Central memory CD8-positive, alpha-beta T cell (primary cell): ENCODE measurements around the gene NMT1.

Experiments used
- ATAC-seq: fragments of 150-1000 bp; cut with Tn5 transposase; replicated peaks from 2 replicates; pipeline ENCODE4 v1.10.0; 2022; ENCODE audit warnings: mild to moderate bottlenecking, moderate FRiP score, moderate number of reproducible peaks; ENCODE audit not compliant: poor library complexity, severe bottlenecking; ENCODE audit errors: extremely low read depth
- DNase-seq, 2 donors: peaks; one replicate each; pipeline ENCODE4 v3.0.0; 2021; ENCODE audit warnings: low spot score in 2 of 2
- H3K27ac Mint-ChIP-seq: one replicate; pipeline ENCODE4 v1.8.0; 2022; ENCODE audit warnings: low read depth, mild to moderate bottlenecking, moderate library complexity, mixed read lengths
- H3K27me3 Mint-ChIP-seq: one replicate; pipeline ENCODE4 v1.8.0; 2022; ENCODE audit warnings: mixed read lengths
- H3K36me3 Mint-ChIP-seq: one replicate; pipeline ENCODE4 v1.8.0; 2022; ENCODE audit warnings: mild to moderate bottlenecking, moderate library complexity, mixed read lengths; ENCODE audit not compliant: insufficient read depth
- H3K4me1 Mint-ChIP-seq: one replicate; pipeline ENCODE4 v1.8.0; 2022; ENCODE audit warnings: mixed read lengths
- H3K4me3 Mint-ChIP-seq: one replicate; pipeline ENCODE4 v1.8.0; 2022; ENCODE audit warnings: mild to moderate bottlenecking, moderate library complexity, mixed read lengths
- H3K9me3 Mint-ChIP-seq: one replicate; pipeline ENCODE4 v1.8.0; 2022; ENCODE audit warnings: mixed read lengths

NMT1 gene

GRCh38 chr17:45135192-45135977, 74.3 kb downstream of the NMT1 start, which contains the start of gene ACBD4:
TSS of gene ACBD4 (plus strand) at chr17:45135687. CDS start at chr17:45136145, 458 bp downstream.
- H3K9me3 Mint-ChIP-seq, result no peaks in the 10 kb centered on the region
- peak within 1 kb of the TSS; percentile 85 for H3K4me3 Mint-ChIP-seq
- ATAC-seq, result peak; percentile 91
- peaks cover 9% of the 10 kb centered on the region for H3K36me3 Mint-ChIP-seq
- peak; percentile 96 to 99 for DNase-seq
- no peaks in the 10 kb centered on the region for H3K27me3 Mint-ChIP-seq
- H3K27ac Mint-ChIP-seq, result peak within 1 kb of the TSS; percentile 54
- H3K4me1 Mint-ChIP-seq, result peaks cover 15% of the 10 kb centered on the region

- Mint-ChIP-seq H3K9me3 (no peaks in the 10 kb centered on the region), H3K4me3 (peak overlapping the region; percentile 85), H3K27ac (peak overlapping the region; percentile 54), H3K4me1 (peaks cover 20% of the 10 kb centered on the region), H3K27me3 (no peaks in the 10 kb centered on the region), H3K36me3 (peaks cover 9% of the 10 kb centered on the region)
- DNase-seq (no peak), ATAC-seq (no peak)
Measured at GRCh38 chr17:45135978-45136791, 75.1 kb downstream of the NMT1 start.

DNA sequence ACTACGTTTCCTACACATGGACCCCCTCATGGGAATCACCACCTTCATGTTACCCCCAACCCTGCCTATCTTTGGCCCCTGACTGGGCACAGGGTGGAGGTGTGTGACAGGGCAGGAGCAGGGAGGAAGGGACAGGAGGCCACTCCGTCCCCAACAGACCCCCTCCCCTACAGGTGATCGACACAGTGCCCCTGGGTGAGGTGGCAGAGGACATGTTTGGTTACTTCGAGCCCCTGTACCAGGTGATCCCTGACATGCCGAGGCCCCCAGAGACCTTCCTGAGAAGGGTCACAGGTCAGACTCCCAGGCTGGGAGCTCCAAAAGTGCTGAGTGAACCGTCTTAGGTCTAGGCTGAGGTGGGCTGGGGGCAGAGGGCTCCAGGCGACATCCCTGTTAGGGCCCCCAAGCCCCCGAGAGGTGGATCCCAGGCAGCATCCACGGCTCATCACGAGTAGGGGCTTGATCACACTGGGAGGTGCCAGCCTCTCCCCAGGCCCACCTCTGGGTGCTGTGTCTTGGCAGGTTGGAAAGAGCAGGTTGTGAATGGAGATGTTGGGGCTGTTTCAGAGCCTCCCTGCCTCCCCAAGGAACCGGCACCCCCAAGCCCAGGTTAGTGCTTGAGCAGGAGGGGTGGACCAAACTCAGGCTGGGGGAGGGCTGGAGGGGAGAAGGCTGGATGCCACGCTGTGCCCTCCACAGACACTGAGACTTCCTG, 75.9 kb downstream of the NMT1 start:
- no peak for ATAC-seq
- Mint-ChIP-seq H3K36me3 (peaks cover 7% of the 10 kb centered on the region), H3K27ac (no peak overlapping the region), H3K4me1 (peaks cover 24% of the 10 kb centered on the region), H3K9me3 (no peaks in the 10 kb centered on the region), H3K4me3 (peak overlapping the region; percentile 85), H3K27me3 (no peaks in the 10 kb centered on the region)
- DNase-seq, result no peak

GRCh38 chr17:45137561-45138305, 76.6 kb downstream of the NMT1 start:
- no peaks in the 10 kb centered on the region for H3K9me3 Mint-ChIP-seq

DNA sequence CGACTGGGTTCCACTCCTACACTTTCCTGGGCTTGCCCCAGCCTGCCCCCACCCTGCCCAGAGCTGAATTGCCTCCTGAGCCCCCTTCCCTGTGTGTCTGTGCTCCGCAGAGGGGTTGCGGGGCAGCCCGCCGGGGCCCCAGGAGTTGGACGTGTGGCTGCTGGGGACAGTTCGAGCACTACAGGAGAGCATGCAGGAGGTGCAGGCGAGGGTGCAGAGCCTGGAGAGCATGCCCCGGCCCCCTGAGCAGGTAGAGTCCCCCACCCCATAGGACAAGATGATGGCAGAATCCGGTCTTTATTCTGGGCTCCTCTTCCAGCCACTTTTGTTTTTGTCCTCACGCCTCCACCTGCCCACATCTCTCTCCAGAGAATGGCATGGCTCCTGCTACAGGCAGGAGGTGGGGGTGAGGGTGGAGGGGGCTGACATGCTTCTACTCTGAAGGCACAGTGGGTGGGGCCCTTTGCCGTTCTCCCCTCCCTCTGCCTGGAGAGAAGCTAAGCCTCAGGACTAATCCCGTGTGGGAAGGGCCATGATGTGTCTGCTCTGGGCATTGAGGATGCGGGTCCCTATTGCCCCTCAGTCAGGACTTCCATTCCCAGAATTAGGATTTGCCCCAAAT, 77.9 kb downstream of the NMT1 start:
- no peak for ATAC-seq
- H3K27ac Mint-ChIP-seq, result no peak overlapping the region
- peaks cover 4% of the 10 kb centered on the region for H3K36me3 Mint-ChIP-seq
- no peaks in the 10 kb centered on the region for H3K27me3 Mint-ChIP-seq
- peaks cover 18% of the 10 kb centered on the region for H3K4me1 Mint-ChIP-seq
- no peaks in the 10 kb centered on the region for H3K9me3 Mint-ChIP-seq
- H3K4me3 Mint-ChIP-seq, result no peak overlapping the region
- DNase-seq, result no peak

More at GRCh38 chr17:45137561-45138305, 76.6 kb downstream of the NMT1 start:
- Mint-ChIP-seq H3K27ac (no peak overlapping the region), H3K4me3 (no peak overlapping the region), H3K4me1 (peaks cover 24% of the 10 kb centered on the region), H3K36me3 (peaks cover 5% of the 10 kb centered on the region), H3K27me3 (no peaks in the 10 kb centered on the region)
- ATAC-seq, result no peak
- no peak for DNase-seq

DNA sequence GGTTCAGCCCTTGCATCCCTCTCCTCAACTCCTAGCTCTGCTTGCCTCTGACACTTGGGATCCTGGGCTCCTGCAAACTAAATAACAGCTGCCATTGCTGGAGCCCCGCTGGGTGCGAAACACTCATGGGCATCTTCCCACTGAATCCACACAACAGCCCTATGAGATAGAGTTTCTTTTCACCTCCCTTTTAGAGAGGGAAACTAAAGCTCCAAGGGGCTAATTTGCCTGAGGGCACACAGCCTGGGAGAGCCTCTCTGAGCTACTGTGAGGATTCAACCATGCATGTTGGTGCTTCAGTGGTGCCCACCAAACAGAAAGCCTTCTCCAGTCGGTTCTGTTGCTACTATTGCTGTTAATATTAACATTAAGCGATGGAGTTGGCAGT, 78.4 kb downstream of the NMT1 start:
- no peak for DNase-seq
- H3K4me3 Mint-ChIP-seq, result no peak overlapping the region
- no peaks in the 10 kb centered on the region for H3K9me3 Mint-ChIP-seq
- ATAC-seq, result no peak
- H3K27me3 Mint-ChIP-seq, result no peaks in the 10 kb centered on the region
- H3K4me1 Mint-ChIP-seq, result peaks cover 18% of the 10 kb centered on the region
- no peak overlapping the region for H3K27ac Mint-ChIP-seq
- H3K36me3 Mint-ChIP-seq, result peaks cover 4% of the 10 kb centered on the region

DNA sequence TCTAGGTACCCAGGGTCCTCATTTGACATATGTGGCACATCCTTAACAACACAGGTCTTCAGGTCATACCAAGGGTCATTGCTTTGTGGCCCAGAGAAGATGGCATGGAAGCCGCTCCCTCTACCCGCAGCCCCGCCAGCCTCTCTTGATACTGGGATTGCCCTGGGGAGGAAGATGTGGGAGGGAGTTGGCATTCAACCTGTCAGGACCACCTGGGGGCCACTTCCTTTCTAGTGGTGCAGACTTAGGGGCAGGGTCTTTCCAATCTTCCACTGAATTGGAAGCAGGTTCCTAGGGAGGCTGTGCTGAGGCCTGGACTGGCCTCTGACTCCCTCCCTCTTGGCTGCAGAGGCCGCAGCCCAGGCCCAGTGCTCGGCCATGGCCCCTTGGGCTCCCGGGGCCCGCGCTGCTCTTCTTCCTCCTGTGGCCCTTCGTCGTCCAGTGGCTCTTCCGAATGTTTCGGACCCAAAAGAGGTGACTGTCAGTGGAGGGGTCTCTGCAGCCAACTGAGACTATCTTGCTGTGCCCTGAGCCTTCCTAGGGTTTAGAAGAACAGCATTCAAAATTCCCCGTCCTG, 82.1 kb downstream of the NMT1 start:
- H3K4me1 Mint-ChIP-seq, result peaks cover 29% of the 10 kb centered on the region
- H3K27me3 Mint-ChIP-seq, result no peaks in the 10 kb centered on the region
- no peaks in the 10 kb centered on the region for H3K9me3 Mint-ChIP-seq
- peak overlapping the region; percentile 56 for H3K4me3 Mint-ChIP-seq
- DNase-seq (no peak), ATAC-seq (no peak)
- no peak overlapping the region for H3K27ac Mint-ChIP-seq
- H3K36me3 Mint-ChIP-seq, result peaks cover 15% of the 10 kb centered on the region

- no peak for DNase-seq
- Mint-ChIP-seq H3K36me3 (peaks cover 21% of the 10 kb centered on the region), H3K27me3 (no peaks in the 10 kb centered on the region), H3K27ac (peak overlapping the region; percentile 6), H3K9me3 (no peaks in the 10 kb centered on the region), H3K4me1 (peaks cover 35% of the 10 kb centered on the region), H3K4me3 (peak overlapping the region; percentile 56)
- no peak for ATAC-seq
Measured at GRCh38 chr17:45143767-45144198, 82.7 kb downstream of the NMT1 start.

DNA sequence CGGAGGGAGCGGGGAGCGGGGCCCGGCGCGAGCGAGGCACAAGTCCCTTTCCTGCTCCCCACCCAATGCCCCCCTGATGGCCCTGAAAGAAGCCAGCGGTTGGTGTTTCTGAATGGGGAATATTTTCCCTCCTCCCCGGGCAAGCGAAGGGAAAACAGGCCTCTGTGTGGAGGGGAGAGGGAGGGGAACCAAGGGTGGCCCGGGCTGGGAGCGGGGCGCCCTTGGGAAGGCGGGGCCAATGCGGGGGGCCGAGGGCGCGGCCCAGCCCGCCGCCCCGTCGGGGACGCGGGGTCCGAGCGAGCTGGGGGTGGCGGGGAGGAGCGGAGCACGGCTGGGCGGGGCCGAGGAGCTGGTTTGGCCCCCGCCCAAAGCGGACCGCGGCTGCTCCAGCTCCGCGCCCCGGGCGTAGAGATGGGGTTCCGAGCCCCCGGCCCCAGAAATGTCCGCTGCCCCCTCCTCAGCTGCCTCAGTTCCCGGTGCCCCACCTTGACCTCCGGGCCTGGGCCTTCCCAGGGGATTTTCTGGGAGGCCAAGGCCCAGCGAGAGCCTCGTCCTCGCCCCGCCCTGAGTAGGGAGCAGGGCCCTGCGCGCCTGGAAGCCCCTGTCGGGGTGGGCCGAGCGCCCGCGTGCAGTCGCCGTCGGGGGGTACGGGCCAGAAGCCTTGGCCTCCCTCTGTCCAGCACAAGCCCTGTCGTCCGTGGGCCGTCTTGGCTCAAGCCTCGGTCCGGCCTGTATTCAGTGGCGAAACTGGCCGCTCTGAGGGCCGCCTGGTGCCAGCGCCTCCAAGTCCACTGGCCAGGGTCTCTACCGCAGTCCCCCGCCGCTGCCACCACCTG, 83.3 kb downstream of the NMT1 start:
- DNase-seq (no peak), ATAC-seq (no peak)
- Mint-ChIP-seq H3K27me3 (no peaks in the 10 kb centered on the region), H3K4me1 (peaks cover 39% of the 10 kb centered on the region), H3K27ac (peak overlapping the region; percentile 6), H3K9me3 (no peaks in the 10 kb centered on the region), H3K4me3 (peak overlapping the region; percentile 56), H3K36me3 (peaks cover 25% of the 10 kb centered on the region)

- Mint-ChIP-seq H3K36me3 (peaks cover 30% of the 10 kb centered on the region), H3K4me1 (peaks cover 45% of the 10 kb centered on the region), H3K27ac (no peak overlapping the region), H3K27me3 (no peaks in the 10 kb centered on the region), H3K4me3 (peak overlapping the region; percentile 38), H3K9me3 (no peaks in the 10 kb centered on the region)
- DNase-seq, result no peak
- ATAC-seq, result no peak
Measured at GRCh38 chr17:45145035-45145389, 83.9 kb downstream of the NMT1 start.

DNA sequence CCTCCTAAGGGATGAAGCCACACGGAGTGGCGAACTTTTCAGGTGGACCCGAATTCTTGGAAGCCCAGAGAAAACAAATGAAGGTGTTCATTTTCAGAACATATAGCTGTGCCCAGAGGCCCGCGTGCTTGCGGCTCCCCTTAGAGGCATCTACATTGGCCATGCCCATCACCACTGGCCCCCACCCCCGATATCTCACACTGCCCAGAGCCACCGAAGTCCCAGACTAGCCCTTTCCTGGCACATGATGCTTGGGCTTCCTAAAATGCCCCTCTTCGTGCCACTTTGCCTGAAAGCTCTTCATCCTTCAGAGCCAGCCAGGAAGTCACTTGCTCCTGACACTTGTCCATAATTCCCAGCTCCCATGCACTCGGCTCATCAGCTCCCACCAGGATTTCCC, 85.0 kb downstream of the NMT1 start:
- Mint-ChIP-seq H3K36me3 (peaks cover 31% of the 10 kb centered on the region), H3K4me1 (peaks cover 47% of the 10 kb centered on the region), H3K9me3 (no peaks in the 10 kb centered on the region), H3K27ac (no peak overlapping the region), H3K27me3 (no peaks in the 10 kb centered on the region), H3K4me3 (peak overlapping the region; percentile 95)
- DNase-seq (no peak), ATAC-seq (no peak)
